GM12875 (cell line): ENCODE measurements around the gene MGAT4B.

Experiments used
- H3K4me3 ChIP-seq: one replicate; pipeline ENCODE4 v1.5.1; 2011; ENCODE audit warnings: low read depth, low read length, control low read depth
- CTCF ChIP-seq: IDR thresholded peaks from 2 replicates; pipeline ENCODE4 v1.5.1; 2011; ENCODE audit warnings: low read depth, mild to moderate bottlenecking, control low read depth, inconsistent platforms, low read length, moderate library complexity, borderline replicate concordance; ENCODE audit not compliant: insufficient read depth

MGAT4B gene

DNA sequence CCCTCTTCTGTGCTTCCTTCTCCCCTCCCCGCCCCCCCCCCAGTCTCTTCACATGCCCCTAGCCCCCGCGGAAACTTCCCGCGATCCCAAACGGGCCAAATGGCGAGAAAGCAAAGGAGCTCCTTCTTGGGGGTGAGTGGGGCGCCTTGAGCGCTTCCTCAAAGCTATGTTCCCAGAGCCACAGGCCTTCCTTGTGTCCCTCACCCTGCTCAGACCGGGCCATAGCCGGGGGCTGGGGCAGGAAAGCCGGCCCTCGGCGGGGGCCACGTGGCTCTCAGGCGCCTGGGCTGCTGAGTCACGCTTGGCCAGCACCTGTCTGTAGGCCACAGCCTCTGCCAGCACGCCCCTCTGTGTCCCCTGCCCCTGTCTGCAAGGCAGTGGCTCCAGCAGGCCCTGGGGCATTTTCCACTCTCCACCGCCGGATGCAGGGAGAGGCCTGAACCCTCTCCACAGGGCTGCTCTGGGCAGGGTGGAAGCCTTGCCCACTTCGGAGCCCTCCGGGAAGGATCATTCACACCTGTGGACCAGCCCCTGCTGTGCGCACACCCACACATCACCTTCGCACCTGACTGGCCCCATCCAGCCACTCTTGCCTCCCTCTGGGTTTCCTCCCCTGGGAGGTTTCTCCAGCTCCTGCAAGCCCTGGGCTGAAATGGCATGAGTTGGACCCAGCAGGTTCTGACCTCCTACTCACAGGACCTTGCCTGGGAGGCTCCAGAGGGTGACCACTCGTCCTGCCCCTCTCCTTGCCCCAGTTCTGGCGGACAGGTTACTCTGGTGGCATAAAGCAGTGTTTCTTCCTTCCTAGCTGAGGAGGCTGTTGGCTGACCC, 12.8 kb upstream of the MGAT4B start:
- H3K4me3 ChIP-seq = no peak overlapping the region
- no peak for TF ChIP-seq CTCF

GRCh38 chr5:179818746-179819295, 12.2 kb upstream of the MGAT4B start:
- H3K4me3 ChIP-seq = peak overlapping the region; percentile 44
- no peak for TF ChIP-seq CTCF

GRCh38 chr5:179817890-179818745, 11.5 kb upstream of the MGAT4B start:
- no peak for TF ChIP-seq CTCF
- peak overlapping the region; percentile 44 for H3K4me3 ChIP-seq

DNA sequence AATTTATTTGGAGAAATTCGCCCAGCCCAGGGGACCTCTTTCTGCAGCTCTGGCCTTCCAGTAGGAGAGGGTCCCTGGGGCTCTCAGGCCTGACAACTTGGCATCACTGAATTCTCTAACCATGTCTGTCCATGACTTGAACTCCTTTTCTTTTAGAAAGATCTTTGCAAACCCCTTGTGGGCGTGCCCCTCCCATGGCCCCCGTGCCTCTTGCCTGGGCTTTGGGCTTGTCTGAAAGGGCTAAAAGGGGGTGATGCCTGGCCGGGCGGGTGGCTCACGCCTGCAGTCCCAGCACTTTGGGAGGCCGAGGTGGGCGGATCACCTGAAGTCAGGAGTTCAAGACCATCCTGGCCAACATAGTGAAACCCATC, 10.8 kb upstream of the MGAT4B start:
- no peak for TF ChIP-seq CTCF
- no peak overlapping the region for H3K4me3 ChIP-seq

DNA sequence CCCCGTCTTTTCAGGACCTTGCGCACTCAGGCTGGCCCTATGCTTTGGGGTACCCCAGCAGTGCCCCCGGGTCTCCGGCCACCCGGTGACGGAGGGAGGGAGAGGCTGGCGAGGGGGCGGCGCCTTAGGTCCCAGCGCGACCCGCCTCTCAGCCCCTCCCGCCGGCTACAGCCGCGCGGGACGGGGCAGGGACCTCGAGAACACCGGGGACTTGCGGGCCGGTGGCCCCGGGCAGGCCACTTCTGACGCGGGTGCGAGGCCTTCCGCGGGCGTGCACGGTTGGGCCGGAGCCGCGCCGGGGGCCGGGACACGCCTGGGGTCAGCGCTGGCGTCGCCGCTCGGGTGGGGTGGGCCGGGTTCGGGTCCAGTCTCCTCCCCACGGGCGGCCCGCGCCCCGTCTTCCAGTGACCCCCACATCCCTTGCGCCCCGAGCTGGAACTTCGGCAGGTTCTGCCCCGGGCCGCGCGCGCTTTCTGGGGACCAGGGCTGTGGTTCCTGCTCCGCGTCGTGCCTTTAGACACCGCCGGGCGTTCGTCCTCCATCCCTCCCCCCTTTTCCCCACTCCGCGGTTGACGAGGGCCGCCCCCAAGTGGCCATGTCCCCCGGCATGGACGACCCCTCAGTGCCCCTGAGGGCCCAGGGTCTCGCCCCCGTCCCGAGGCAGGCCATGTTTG, 10.3 kb upstream of the MGAT4B start:
- no peak for TF ChIP-seq CTCF
- peak overlapping the region; percentile 11 for H3K4me3 ChIP-seq

- no peak for TF ChIP-seq CTCF
- H3K4me3 ChIP-seq = no peak overlapping the region
These were observed 9.7 kb upstream of the MGAT4B start for GRCh38 chr5:179816401-179816795.
